HEK293T (cell line): ENCODE measurements around the gene MYEOV.

Experiments
- CTCF ChIA-PET: fragments of 350-600 bp; formaldehyde crosslinking; extraction: SDS; loops from one replicate; lab custom pipeline; 2021; ENCODE audit warnings: antibody characterized with exemption, inconsistent platforms; lab: Yijun Ruan, JAX
- POLR2A ChIA-PET: fragments of 350-600 bp; formaldehyde crosslinking; extraction: SDS; loops from one replicate; lab custom pipeline; 2020; ENCODE audit warnings: antibody characterized with exemption, inconsistent platforms; lab: Yijun Ruan, JAX
- DNase-seq: peaks from one replicate; pipeline ENCODE4 v3.0.0; 2012; ENCODE audit warnings: mixed read lengths; ENCODE audit errors: extremely low spot score
- ARNT ChIP-seq: fragments of 450-650 bp; IDR thresholded peaks from 2 replicates; pipeline ENCODE4 v1.6.1; 2017; ENCODE audit warnings: mild to moderate bottlenecking
- BHLHE40 ChIP-seq: fragments of 450-650 bp; IDR thresholded peaks from 2 replicates; pipeline ENCODE4 v1.6.1; 2016; ENCODE audit warnings: mild to moderate bottlenecking, moderate library complexity, borderline replicate concordance
- CTBP1 ChIP-seq: fragments of 450-650 bp; IDR thresholded peaks from 2 replicates; pipeline ENCODE4 v1.6.1; 2016; ENCODE audit warnings: borderline replicate concordance
- ELF4 ChIP-seq: fragments of 450-650 bp; IDR thresholded peaks from 2 replicates; pipeline ENCODE4 v1.6.1; 2017; ENCODE audit warnings: antibody characterized with exemption
- FOXA1 ChIP-seq: fragments of 450-650 bp; IDR thresholded peaks from 2 replicates; pipeline ENCODE4 v1.6.1; 2016; ENCODE audit warnings: mild to moderate bottlenecking
- FOXK2 ChIP-seq: fragments of 450-650 bp; IDR thresholded peaks from 2 replicates; pipeline ENCODE4 v1.6.1; 2016; ENCODE audit warnings: mild to moderate bottlenecking
- FOXM1 ChIP-seq: fragments of 450-650 bp; IDR thresholded peaks from 2 replicates; pipeline ENCODE4 v1.6.1; 2017; ENCODE audit warnings: mild to moderate bottlenecking, borderline replicate concordance
- HDGF ChIP-seq: fragments of 450-650 bp; IDR thresholded peaks from 2 replicates; pipeline ENCODE4 v1.6.1; 2017; ENCODE audit warnings: antibody characterized with exemption, borderline replicate concordance
- L3MBTL2 ChIP-seq: fragments of 450-650 bp; conservative IDR thresholded peaks from 2 replicates; pipeline ENCODE4 v1.6.1; 2016; ENCODE audit warnings: mild to moderate bottlenecking
- LEF1 ChIP-seq: fragments of 450-650 bp; IDR thresholded peaks from 2 replicates; pipeline ENCODE4 v1.6.1; 2017; ENCODE audit warnings: mild to moderate bottlenecking, borderline replicate concordance
- NFRKB ChIP-seq: fragments of 450-650 bp; IDR thresholded peaks from 2 replicates; pipeline ENCODE4 v1.6.1; 2016; ENCODE audit warnings: mild to moderate bottlenecking, moderate library complexity
- PKNOX1 ChIP-seq: fragments of 450-650 bp; IDR thresholded peaks from 2 replicates; pipeline ENCODE4 v1.6.1; 2016
- SP1 ChIP-seq: fragments of 450-650 bp; IDR thresholded peaks from 2 replicates; pipeline ENCODE4 v1.6.1; 2017
- SUZ12 ChIP-seq: fragments of 450-650 bp; IDR thresholded peaks from 2 replicates; pipeline ENCODE4 v1.6.1; 2016; ENCODE audit warnings: mild to moderate bottlenecking
- TARDBP ChIP-seq: fragments of 450-650 bp; IDR thresholded peaks from 2 replicates; pipeline ENCODE4 v1.6.1; 2016
- ZNF384 ChIP-seq: fragments of 450-650 bp; IDR thresholded peaks from 2 replicates; pipeline ENCODE4 v1.6.1; 2016

MYEOV gene

GRCh38 chr11:69301455-69302401 lies 7.8 kb downstream of the MYEOV start:
- DNase-seq: no peak
- POLR2A ChIA-PET: interaction anchor here (0.5 kb wide), 1 partner anchor 170 kb away, joined by 3 read pairs; no protein-coding TSS in a partner anchor
- CTCF ChIA-PET: no interaction called here
- TF ChIP-seq L3MBTL2: no peak
- TF ChIP-seq FOXK2: no peak
- TF ChIP-seq PKNOX1: no peak
- TF ChIP-seq ELF4: no peak
- TF ChIP-seq HDGF: no peak
- no peak for TF ChIP-seq NFRKB
- TF ChIP-seq FOXA1: no peak
- no peak for TF ChIP-seq CTBP1
- TF ChIP-seq FOXM1: no peak
- no peak for TF ChIP-seq LEF1
- TF ChIP-seq BHLHE40: no peak
- no peak for TF ChIP-seq TARDBP
- no peak for TF ChIP-seq SUZ12
- no peak for TF ChIP-seq ZNF384
- no peak for TF ChIP-seq ARNT
- TF ChIP-seq SP1: no peak

GRCh38 chr11:69302447-69303020 lies 8.6 kb downstream of the MYEOV start:
- CTCF ChIA-PET: no interaction called here
- POLR2A ChIA-PET: no interaction called here
- TF ChIP-seq PKNOX1 (no peak), FOXK2 (no peak), CTBP1 (no peak), LEF1 (no peak)
- no peak for DNase-seq

- POLR2A ChIA-PET: no interaction called here
Measured at GRCh38 chr11:69303427-69303826, 9.5 kb downstream of the MYEOV start.

GRCh38 chr11:69304258-69304657 lies 10.3 kb downstream of the MYEOV start:
- ChIA-PET CTCF (no interaction called here), POLR2A (no interaction called here)
- DNase-seq: no peak
- TF ChIP-seq ZNF384 (no peak), FOXK2 (no peak), BHLHE40 (no peak), ARNT (no peak), ELF4 (no peak), FOXA1 (no peak), NFRKB (no peak), LEF1 (no peak), L3MBTL2 (no peak), HDGF (no peak)

More at GRCh38 chr11:69303427-69303826, 9.5 kb downstream of the MYEOV start:
- TF ChIP-seq LEF1 (no peak), TARDBP (no peak), L3MBTL2 (no peak), SP1 (no peak), CTBP1 (no peak), FOXA1 (no peak), BHLHE40 (no peak), ZNF384 (no peak), ARNT (no peak), HDGF (no peak), SUZ12 (no peak), FOXM1 (no peak), PKNOX1 (no peak), ELF4 (no peak)
- CTCF ChIA-PET: interaction anchor here (0.7 kb wide), 1 partner anchor 210 kb away, joined by 7 read pairs; no protein-coding TSS in a partner anchor
- DNase-seq: no peak

GRCh38 chr11:69304686-69305085 lies 10.7 kb downstream of the MYEOV start:
- ChIA-PET POLR2A (no interaction called here), CTCF (no interaction called here)
- no peak for DNase-seq
- no peak for TF ChIP-seq ELF4
- TF ChIP-seq ZNF384: no peak
- no peak for TF ChIP-seq FOXK2
- TF ChIP-seq FOXM1: no peak
- no peak for TF ChIP-seq LEF1
- no peak for TF ChIP-seq SP1
- TF ChIP-seq HDGF: no peak
- TF ChIP-seq NFRKB: no peak
- no peak for TF ChIP-seq ARNT
- no peak for TF ChIP-seq L3MBTL2
- no peak for TF ChIP-seq PKNOX1
- no peak for TF ChIP-seq CTBP1
- no peak for TF ChIP-seq TARDBP
- TF ChIP-seq BHLHE40: no peak
- TF ChIP-seq FOXA1: no peak
